ENCODE results near the gene PACS1.

The PACS1 gene

DNA sequence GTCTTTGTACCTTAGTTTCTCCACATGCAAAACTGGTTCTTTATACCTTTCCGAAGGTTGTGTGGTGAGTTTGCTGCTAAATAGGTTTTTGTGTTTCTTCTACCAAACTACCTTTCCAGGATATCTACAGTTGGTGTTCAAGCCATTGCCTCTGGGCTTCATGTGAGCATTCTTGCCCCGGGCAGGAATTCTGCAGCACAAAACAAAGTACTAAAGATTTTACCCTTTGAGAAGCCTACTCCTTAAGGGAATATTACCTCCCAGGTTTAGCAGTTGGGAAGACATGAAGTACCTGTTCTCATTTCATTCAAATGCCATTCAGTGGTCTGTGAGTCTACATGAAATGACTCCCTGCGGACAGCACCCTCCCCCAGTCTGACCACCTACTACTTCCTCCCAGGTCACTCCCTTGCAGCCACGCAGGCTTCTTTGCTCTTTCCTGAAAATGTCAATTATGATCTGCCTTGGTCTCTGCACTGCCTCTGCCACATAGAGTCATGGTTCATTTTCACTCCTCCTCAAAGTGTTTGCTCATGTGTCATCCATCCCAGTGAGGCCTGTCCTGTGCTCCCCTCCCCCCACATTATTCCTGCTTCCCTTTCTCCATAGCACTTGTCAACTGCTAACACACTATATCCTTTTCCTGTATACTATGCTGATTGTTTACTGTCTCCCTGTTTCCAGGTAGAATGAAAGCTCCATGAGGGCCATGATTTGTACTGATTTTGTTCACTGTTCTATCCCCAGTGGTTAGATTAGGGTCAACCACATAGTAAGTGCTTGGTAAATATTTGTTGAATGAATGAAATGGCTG lies 36.9 kb downstream of the PACS1 start:
- DNase-seq (ENCODE audit: extremely low spot score), result no peak
- ChIA-PET CTCF (no interaction called here), POLR2A (no interaction called here)
- TF ChIP-seq ZNF384 (IDR thresholded peaks at IDR 0.05), result no peak

DNA sequence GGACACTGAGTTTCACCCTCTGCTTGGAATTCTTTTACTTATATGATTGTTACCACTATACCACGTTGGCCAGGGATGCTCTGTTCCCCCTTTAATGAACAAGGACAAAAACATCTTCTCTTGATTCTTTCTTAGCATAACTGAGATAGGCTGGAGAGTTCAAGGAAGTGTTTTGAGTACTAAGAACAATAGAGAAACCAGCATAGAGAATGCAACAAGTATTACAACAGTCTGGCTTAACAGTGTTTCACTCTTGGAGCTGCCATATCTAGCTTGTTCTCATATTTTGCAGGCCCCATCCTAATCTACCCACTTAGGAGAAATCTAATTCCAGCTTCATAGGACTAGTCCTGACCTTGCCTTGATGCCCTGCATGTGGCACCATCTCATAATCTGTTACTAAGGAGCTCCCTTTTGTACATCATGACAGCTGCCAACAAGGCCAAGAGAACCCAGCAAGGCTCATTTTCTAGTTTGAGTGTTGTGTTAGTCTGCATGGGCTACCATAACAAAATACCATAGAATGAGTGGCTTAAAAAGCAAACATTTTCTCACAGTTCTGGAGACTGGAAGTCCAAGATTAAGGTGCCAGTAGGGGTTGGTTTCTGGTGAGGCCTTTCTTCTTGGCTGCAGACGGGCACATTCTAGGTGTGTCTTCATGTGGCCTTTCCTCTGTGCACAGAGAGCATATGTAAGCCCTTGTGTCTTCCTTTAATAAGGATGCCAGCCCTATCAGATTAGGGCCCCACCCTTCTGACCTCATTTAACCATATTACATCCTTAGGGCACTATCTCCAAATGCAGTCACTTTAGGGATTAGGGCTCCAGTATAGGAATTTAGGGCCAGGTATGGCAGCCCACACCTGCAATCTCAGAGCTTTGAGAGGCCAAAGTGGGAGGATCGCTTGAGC lies 37.8 kb downstream of the PACS1 start:
- CTCF ChIA-PET, result no interaction called here
- TF ChIP-seq FOXM1 (IDR thresholded peaks at IDR 0.05; ENCODE audit: borderline replicate concordance) (no peak), NFRKB (IDR thresholded peaks at IDR 0.05) (no peak), L3MBTL2 (conservative IDR thresholded peaks at IDR 0.05) (no peak), ZNF384 (IDR thresholded peaks at IDR 0.05) (no peak), TARDBP (IDR thresholded peaks at IDR 0.05) (no peak), CTBP1 (IDR thresholded peaks at IDR 0.05; ENCODE audit: borderline replicate concordance) (no peak), ELF4 (IDR thresholded peaks at IDR 0.05) (no peak), SUZ12 (IDR thresholded peaks at IDR 0.05) (no peak), ARNT (IDR thresholded peaks at IDR 0.05) (no peak), LEF1 (IDR thresholded peaks at IDR 0.05; ENCODE audit: borderline replicate concordance) (no peak), BHLHE40 (IDR thresholded peaks at IDR 0.05; ENCODE audit: borderline replicate concordance) (no peak), FOXK2 (IDR thresholded peaks at IDR 0.05) (no peak), SP1 (IDR thresholded peaks at IDR 0.05) (no peak), FOXA1 (IDR thresholded peaks at IDR 0.05) (no peak), HDGF (IDR thresholded peaks at IDR 0.05; ENCODE audit: borderline replicate concordance) (no peak)
- POLR2A ChIA-PET, result no interaction called here
- no peak for DNase-seq (ENCODE audit: extremely low spot score)

GRCh38 chr11:66109294-66109693 lies 39.2 kb downstream of the PACS1 start:
- ChIA-PET POLR2A (no interaction called here), CTCF (no interaction called here)
- no peak for DNase-seq (ENCODE audit: extremely low spot score)
- TF ChIP-seq NFRKB (IDR thresholded peaks at IDR 0.05) (no peak), ARNT (IDR thresholded peaks at IDR 0.05) (no peak), ZNF384 (IDR thresholded peaks at IDR 0.05) (no peak), BHLHE40 (IDR thresholded peaks at IDR 0.05; ENCODE audit: borderline replicate concordance) (no peak), SUZ12 (IDR thresholded peaks at IDR 0.05) (no peak), SP1 (IDR thresholded peaks at IDR 0.05) (no peak), LEF1 (IDR thresholded peaks at IDR 0.05; ENCODE audit: borderline replicate concordance) (no peak), FOXM1 (IDR thresholded peaks at IDR 0.05; ENCODE audit: borderline replicate concordance) (no peak), ELF4 (IDR thresholded peaks at IDR 0.05) (no peak), FOXK2 (IDR thresholded peaks at IDR 0.05) (no peak), TARDBP (IDR thresholded peaks at IDR 0.05) (no peak)

- CTCF ChIA-PET, result no interaction called here
- POLR2A ChIA-PET, result no interaction called here
- TF ChIP-seq CTBP1 (IDR thresholded peaks at IDR 0.05; ENCODE audit: borderline replicate concordance) (no peak), FOXA1 (IDR thresholded peaks at IDR 0.05) (no peak), SP1 (IDR thresholded peaks at IDR 0.05) (no peak), SUZ12 (IDR thresholded peaks at IDR 0.05) (no peak), FOXK2 (IDR thresholded peaks at IDR 0.05) (no peak)
- DNase-seq (ENCODE audit: extremely low spot score), result no peak
Measured at GRCh38 chr11:66111158-66111557, 41.1 kb downstream of the PACS1 start.

DNA sequence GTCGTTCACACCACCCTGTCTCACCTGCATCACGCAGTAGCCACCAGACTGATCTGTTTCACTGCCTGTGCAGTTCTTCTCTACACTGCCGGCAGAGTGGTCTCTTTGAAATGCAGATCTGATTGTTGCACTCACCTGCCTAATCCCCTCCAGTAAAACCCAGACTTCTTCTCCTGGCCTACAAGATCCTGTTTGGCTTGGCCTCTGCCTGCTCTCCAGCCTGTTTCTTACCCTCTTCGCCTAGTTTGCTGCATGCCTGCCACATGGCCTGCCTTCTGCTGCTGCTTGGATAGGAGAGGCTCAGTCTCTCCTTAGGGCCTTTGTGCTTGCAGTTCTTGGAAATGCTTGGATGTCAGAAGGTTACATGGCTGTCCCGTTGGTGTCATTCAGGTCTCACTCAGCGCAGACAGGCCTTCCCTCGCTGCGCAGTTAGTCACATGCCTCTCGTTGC lies 42.0 kb downstream of the PACS1 start:
- no peak for TF ChIP-seq L3MBTL2 (conservative IDR thresholded peaks at IDR 0.05)
- TF ChIP-seq LEF1 (IDR thresholded peaks at IDR 0.05; ENCODE audit: borderline replicate concordance), result no peak
- TF ChIP-seq SP1 (IDR thresholded peaks at IDR 0.05), result no peak
- TF ChIP-seq, protein P1, sequence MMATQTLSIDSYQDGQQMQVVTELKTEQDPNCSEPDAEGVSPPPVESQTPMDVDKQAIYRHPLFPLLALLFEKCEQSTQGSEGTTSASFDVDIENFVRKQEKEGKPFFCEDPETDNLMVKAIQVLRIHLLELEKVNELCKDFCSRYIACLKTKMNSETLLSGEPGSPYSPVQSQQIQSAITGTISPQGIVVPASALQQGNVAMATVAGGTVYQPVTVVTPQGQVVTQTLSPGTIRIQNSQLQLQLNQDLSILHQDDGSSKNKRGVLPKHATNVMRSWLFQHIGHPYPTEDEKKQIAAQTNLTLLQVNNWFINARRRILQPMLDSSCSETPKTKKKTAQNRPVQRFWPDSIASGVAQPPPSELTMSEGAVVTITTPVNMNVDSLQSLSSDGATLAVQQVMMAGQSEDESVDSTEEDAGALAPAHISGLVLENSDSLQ (IDR thresholded peaks at IDR 0.05), result no peak
- TF ChIP-seq NFRKB (IDR thresholded peaks at IDR 0.05), result no peak
- TF ChIP-seq SUZ12 (IDR thresholded peaks at IDR 0.05), result no peak
- no peak for DNase-seq (ENCODE audit: extremely low spot score)
- ChIA-PET CTCF (no interaction called here), POLR2A (no interaction called here)

- POLR2A ChIA-PET, result no interaction called here
- no peak for DNase-seq (ENCODE audit: extremely low spot score)
- CTCF ChIA-PET, result interaction anchor here (1.1 kb wide), 1 partner anchor 44 kb away, joined by 3 read pairs; no protein-coding TSS in a partner anchor
- TF ChIP-seq, protein P1 (IDR thresholded peaks at IDR 0.05), result no peak
- TF ChIP-seq L3MBTL2 (conservative IDR thresholded peaks at IDR 0.05) (no peak), HDGF (IDR thresholded peaks at IDR 0.05; ENCODE audit: borderline replicate concordance) (no peak), SP1 (IDR thresholded peaks at IDR 0.05) (no peak)
Measured at GRCh38 chr11:66112601-66113499, 42.8 kb downstream of the PACS1 start.

Data from HEK293T (cell line).